Ramos (cell line): ENCODE data around the gene IHH.

Source experiments
- in situ Hi-C: fragments of 300-500 bp; cut with MboI; formaldehyde crosslinking; loops from one replicate; pipeline ENCODE4 v1.14.3; 2022; ENCODE audit warnings: low sequenced_read_pairs; ENCODE audit not compliant: unreplicated experiment

IHH gene

DNA sequence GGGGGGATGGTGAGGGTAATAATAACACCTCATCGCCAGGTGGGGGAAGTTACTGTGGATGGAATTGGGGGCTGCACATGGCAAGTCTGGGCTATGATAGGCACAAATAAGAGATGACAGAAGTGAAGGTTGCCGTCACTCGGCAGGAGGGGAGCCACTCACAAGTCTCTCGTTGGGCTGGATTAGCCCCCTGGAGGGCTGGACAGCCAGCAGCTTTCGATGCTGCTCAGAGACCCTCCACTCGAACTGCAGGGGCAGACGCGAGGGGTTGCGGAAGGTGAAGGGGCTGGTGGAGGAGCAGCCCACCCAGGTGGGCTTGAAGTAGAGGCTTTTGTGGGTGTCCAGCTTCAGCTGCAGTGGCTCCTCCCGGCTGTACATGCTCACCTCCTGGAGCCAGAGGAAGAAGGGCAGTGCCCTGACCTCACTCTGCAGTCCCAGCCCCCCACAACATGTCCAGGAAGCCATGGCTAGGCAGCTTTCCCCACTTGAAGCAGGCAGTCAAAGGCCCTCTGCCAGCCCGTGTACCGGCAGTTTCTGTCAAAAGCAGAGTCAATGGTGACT is 37.6 kb downstream of the IHH start:
- in situ Hi-C loops = loop anchor here (10.0 kb wide), 1 partner anchor 132 kb away; no protein-coding TSS in a partner anchor

DNA sequence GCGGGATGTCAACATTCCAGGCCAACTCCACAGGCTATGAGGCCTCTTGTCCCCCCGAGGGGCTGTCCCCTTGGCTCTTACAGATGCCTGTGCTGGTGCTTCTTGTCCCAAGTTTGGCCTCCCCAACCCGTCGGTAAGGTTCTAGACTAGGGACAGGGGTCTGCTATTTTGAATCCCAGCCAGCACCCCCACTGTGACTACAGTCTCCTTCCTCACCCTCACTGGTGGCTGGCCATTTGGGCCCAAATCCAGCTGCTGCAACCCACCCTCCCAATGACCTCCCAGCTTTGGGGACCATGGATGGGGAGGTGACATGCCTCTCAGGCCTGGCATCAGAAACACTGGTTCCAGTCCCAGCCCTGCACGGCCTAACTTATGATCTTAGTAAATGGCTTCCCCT is 38.1 kb downstream of the IHH start:
- in situ Hi-C loops = loop anchor here (10.0 kb wide), 1 partner anchor 132 kb away; no protein-coding TSS in a partner anchor

DNA sequence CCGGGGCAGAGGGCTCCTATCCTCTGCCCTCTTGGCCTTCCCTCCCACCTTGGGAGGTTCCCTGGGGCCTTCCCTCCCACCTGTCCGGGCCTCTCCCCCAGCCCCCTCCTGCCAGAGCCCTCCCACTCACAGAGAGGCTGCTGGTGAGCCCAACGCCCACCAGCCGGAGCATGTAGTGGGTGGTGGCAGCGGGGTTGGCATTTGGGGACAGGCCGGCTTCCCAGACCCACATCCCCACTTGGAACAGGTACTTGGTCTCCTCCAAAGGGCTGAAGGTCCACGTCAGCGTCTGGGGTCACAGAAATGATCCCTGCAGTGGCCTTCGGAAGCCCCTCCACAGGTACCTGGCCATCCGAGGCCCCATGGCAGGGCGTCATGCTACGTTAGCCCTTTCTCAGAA is 38.7 kb downstream of the IHH start:
- in situ Hi-C loops = loop anchor here (10.0 kb wide), 1 partner anchor 133 kb away; no protein-coding TSS in a partner anchor

DNA sequence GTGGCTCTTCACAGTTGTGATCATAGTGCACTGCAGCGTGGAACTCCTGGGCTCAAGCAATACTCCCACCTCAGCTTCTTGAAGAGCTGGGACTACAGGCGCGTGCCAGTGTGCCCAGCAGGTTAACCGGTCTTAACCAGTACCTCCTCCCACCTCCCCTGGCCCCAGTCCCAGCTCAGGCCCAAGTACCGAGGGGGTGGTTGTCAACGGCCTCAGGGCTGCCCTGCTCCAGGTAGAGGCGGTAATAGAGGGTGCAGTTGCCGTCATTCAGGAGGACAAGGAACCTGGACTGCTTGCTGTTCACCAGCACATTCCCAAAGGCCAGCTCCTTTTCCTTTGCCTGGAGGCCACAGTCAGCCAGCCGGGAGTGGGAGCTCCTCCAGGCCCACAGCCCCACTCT is 39.1 kb downstream of the IHH start:
- in situ Hi-C loops = loop anchor here (10.0 kb wide), 1 partner anchor 133 kb away; no protein-coding TSS in a partner anchor

DNA sequence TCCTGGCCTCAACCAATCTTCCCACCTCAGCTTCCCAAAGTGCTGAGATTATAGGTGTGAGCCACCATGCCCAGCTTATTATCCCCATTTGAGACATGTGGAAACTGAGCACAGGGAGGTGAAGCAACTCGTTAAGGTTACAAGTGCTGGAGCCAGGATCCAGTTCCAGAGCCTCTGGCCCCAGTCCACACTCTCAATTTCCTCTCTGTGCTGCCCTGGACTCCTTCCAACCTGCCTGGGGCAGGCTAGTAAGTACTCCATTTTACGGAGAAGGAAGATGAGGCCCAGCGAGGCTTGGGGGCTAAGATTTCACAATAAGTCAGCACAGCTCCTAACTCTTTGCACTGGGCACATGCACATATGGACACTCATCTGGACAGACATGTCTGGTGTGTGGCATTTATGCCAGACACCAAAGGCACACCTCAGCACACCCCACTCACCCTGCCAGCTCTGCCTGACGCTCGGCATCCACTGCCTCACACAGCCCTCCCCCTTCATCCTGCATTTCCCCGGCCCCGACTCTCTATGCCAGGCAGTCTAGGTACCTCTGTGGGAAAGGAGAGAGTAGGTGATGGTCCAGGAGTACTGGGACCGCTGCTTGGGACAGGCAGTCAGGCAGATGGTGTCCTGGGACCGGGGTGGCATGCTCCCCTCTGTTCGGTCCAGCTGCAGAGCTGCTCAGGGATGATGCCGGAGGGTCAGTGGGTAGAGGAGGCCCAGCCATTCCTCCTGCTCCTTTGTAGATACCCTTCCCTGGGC is 39.9 kb downstream of the IHH start:
- in situ Hi-C loops = loop anchor here (10.0 kb wide), 1 partner anchor 134 kb away; no protein-coding TSS in a partner anchor

DNA sequence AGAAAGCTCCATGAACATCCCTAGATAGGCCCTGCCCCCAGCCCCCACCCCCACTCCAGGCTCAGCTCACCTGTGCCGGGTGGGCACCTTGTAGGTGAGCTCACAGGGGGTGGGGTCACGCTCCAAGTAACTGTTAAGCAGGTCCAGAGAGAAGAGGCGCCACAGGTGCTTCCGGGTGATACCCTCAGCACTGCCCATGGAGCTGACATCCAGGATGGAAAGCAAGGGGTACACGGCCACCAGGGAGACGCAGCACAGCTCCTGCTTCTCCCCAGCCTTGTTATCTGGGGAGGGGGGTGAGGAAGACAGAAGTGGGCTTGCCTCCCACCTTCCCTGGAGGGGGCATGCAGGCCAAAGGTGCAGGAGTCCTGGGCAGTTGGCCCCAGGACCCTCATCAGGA is 41.3 kb downstream of the IHH start:
- in situ Hi-C loops = no loop called here

DNA sequence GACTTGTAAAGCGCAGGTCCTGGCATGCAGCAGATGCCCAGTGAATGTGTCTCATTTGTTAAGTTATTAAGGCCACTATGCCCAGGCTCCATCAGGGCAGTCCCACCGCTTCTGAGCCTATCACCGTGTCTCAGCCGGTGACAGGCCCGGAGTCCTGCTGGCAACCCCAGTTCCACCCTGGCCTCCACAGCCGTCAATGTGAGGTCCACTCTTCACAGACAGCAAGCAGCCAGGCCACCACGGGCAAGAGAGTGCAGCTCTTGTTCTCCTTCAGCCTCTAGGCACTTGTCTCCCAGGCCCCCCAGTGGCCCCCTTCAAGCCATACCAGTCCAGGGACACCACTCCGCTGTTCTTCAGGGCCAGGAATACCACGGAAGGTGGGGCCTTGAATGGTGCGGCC is 42.0 kb downstream of the IHH start:
- in situ Hi-C loops = no loop called here

DNA sequence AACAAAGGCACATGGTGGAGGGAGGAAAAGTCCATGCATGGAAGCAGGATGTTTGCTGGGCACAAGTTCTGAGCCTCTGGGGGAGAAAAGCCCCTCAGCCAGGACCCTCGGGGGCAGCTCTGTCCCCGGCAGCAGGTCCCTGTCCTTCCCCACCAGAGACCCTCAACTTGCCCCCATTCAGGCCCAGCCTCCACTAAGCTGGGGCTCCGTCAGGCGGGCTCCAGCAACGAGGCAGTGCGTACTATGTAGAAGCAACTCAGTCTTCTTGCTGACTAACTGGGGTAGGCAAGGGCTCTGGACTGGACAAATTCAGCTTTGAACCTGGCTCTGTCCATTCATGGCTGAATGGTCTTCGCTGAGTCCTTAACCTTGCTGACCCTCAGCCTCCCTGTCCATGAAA is 42.4 kb downstream of the IHH start:
- in situ Hi-C loops = no loop called here

DNA sequence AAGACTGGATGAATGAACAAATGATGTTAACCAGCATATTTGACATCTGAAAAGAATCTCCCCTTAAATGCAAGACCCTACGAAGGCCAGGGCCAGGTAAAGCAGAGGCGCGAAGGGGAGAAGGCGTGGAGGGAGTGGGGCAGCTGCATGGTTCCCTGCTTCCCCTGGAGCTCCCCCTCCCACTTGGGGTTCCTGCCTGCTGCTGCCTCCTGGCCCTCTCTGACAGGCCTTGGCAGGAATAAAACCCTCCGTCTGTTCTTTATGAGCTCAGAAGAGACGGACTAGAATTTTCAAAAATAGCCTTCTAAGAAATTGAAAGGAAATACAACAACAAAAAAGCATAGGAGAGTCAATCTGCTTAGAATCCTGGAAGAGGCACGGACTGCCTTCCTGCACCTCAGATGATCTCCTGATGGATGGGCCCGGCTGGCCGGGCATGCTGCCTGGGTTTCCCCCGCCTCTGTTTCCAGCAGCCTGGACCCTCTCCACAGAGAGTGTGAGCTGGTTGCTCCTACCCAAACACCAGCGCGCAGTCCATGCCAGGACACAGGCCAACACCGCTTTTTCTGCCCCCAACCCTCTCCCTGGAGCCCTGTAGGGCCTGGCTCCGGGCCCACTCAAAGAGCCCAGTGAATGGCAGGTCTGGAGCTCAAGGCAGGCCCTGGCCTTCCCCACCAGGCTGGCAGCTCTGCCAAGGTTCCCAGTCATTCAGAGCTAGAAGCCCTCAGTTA is 43.4 kb downstream of the IHH start:
- in situ Hi-C loops = no loop called here

DNA sequence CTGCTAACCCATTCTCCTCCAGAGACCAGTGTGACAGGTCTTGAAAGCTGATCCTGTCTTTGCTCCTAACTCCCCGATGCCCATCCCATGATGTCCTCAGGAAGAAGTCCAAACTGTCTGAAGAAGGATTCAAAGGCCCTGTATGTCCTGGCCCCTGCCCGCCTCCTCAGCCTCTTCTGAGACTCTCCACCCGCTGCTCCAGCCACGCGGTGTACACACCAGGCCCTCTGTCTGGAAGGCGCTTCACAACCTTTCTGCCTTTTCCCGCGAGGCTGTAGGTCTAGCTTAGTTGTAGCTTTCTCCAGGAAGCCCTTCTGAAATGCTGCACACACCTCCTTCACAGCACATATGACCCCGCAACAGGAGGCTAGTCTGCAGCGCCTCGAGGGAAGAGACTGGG is 44.0 kb downstream of the IHH start:
- in situ Hi-C loops = no loop called here

DNA sequence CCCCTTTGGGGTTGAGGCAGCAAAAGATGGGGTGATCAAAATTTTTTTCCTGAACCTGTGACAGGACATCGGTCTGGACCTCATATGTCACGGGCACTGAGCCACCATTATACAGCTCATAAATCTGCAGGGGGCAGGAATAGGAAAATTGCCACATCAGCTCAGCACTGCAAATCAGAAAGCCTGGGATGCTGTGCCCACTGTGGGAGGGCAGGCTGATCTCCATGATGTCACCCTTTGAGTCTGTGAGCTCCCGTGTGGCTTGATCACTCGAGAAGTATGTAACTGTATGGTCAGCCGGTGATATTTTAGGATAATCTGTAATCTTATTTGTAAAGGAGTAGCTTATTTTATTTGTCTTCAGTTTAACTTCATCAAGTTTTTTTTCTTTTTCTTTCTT is 49.8 kb downstream of the IHH start:
- in situ Hi-C loops = no loop called here

DNA sequence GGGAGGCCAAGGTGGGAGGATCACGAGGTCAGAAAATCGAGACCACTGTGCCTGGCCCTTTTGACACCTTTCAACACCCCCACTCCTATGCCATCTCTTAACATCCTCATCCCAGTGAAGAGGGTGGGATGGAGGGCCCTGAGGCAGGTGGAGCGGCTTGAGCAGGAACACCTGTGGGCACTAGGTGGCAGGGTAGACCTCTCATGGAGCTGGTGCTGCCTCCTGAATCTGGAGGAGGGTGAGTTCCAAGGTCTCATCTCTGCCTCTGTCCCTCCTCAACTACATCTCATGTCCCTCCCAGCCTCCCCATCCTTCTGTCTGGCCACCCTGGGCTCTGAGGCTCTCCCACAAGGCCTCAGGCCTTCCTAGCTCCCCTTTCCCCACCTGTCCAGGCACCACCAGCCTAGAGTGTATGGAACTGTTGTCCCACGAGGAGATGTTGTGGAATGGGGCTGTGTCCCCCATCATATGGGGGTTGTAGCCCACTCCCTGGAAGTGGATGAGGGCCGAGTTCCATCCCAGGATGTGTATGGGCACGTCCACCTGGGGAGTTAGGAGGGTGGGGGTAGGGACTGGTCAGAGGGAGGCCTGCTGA is 50.5 kb downstream of the IHH start:
- in situ Hi-C loops = no loop called here

DNA sequence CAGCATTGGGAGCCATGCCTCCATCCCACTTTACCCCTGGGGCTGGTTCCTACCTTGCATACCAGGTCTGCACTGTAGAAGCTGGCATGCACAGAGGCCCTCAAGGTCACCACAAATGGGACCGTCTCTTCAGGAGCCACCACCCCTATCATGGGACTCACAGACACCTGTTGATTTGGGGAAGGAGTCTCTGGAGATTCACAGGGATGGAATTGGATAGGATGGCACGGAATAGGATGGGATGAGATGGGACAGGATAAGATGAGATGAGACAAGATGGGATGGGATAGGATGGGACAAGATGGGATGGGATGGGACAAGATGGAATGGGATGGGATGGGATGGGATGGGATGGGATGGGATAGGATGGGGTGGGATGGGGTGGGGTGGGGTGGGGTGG is 51.4 kb downstream of the IHH start:
- in situ Hi-C loops = no loop called here
